ENCODE data around the gene TEX2. TPM values are rescaled to one million over a fixed set of nuclear protein-coding genes. Genes with fewer than 3 reads are reported as not detected.

The TEX2 gene
- total and polyA plus RNA-seq, 2 donors from 2014 or later: 14.0 to 39.1 TPM

DNA sequence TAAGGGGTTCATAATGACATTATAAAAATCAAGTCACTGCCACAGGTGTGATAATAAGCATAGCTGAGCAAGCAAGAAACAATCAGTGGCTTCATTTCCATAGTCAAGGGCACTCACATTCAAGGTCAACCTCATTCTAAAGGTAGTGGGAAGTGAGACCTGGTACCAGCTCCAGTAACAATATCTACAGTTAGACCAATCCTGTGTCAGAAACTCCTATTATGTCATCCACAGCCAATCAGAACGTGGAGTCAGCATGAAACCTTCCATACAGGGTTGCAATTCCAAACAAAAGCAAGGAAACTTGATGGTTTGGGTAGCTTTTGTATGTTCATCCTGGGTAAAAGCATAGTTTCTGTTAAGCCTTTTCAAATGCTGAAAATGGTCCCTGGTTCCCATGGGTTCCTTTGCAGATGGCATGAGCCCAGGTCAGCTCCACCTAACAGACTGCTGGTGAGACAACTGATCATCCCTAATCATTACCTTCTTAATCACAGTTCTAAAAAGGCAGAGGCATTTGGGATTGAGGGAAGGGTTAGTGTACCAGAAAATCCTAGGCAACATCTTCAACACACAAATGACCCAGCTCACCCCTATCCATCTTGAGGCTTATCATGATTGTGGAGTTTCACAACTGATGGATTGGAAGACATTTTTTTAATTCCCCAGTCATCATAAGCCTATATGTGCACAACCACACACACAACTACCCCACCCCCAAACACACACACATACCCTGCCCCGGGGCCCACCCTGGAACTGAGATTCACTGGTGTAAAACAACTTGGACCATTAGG lies 30.4 kb downstream of the TEX2 start:
- H3K9ac ChIP-seq (ENCODE audit: low read length in 3 of 3): no peak overlapping the region
- FAIRE-seq (no peak), DNase-seq (no peak)
- H3K9me3 ChIP-seq (ENCODE audit: control insufficient read depth in 2 of 3, insufficient read depth in 1 of 3, low read length in 3 of 3): no peaks in the 10 kb centered on the region
- no peak overlapping the region for H3K27ac ChIP-seq (ENCODE audit: low read depth in 2 of 2, low read length in 2 of 2)
- H3K4me1 ChIP-seq (ENCODE audit: control insufficient read depth in 2 of 3, insufficient read depth in 2 of 3, low read depth in 1 of 3, low read length in 3 of 3): peaks cover 0 to 14% (median 13%) of the 10 kb centered on the region in 3 donors
- intact Hi-C loops (cut with DNase I): loop anchor here (10.0 kb wide), 1 partner anchor 48 kb away; no protein-coding TSS in a partner anchor
- H3K4me3 ChIP-seq (ENCODE audit: low read length in 3 of 3): no peak overlapping the region
- H3K27me3 ChIP-seq (ENCODE audit: control insufficient read depth, insufficient read depth, low read length): no peaks in the 10 kb centered on the region
- no peaks in the 10 kb centered on the region for H3K36me3 ChIP-seq (ENCODE audit: control insufficient read depth in 2 of 3, insufficient read depth in 3 of 3, low read length in 3 of 3)
- TF ChIP-seq, protein P1, sequence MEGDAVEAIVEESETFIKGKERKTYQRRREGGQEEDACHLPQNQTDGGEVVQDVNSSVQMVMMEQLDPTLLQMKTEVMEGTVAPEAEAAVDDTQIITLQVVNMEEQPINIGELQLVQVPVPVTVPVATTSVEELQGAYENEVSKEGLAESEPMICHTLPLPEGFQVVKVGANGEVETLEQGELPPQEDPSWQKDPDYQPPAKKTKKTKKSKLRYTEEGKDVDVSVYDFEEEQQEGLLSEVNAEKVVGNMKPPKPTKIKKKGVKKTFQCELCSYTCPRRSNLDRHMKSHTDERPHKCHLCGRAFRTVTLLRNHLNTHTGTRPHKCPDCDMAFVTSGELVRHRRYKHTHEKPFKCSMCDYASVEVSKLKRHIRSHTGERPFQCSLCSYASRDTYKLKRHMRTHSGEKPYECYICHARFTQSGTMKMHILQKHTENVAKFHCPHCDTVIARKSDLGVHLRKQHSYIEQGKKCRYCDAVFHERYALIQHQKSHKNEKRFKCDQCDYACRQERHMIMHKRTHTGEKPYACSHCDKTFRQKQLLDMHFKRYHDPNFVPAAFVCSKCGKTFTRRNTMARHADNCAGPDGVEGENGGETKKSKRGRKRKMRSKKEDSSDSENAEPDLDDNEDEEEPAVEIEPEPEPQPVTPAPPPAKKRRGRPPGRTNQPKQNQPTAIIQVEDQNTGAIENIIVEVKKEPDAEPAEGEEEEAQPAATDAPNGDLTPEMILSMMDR (IDR thresholded peaks at IDR 0.05; ENCODE audit: borderline replicate concordance, extremely low read depth, insufficient read depth): no peak

DNA sequence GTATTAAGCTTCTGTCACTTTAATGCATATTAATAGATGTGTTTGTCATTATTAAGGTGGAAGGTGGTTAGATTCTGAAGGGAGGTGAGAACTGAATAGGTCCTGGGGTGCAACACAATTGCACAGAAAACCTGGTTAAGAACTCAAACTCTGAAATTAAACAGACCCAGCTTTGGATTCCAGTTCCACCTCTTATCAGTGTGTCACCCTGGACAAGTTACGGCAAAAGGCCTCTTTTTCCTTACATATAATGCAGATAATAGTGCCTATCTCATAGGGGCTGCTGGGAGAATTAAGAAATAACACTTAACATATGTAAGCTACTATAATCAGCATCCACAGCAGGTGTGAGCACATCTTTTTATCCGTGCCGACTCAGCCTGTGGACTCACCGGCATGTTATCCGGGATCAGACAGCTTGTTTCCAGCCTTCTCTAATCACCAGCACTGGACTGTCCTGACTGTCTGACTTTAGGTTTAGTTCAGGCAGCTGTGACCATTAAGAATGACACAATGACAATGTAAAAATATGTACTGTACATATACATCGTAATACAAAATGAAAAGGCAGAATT lies 31.4 kb downstream of the TEX2 start:
- Histone ChIP-seq H3K27ac (ENCODE audit: low read depth in 2 of 2, low read length in 2 of 2) (no peak overlapping the region), H3K4me1 (ENCODE audit: control insufficient read depth in 2 of 3, insufficient read depth in 2 of 3, low read depth in 1 of 3, low read length in 3 of 3) (peaks cover 0 to 13% (median 12%) of the 10 kb centered on the region in 3 donors), H3K9ac (ENCODE audit: low read length in 3 of 3) (no peak overlapping the region), H3K27me3 (ENCODE audit: control insufficient read depth, insufficient read depth, low read length) (no peaks in the 10 kb centered on the region), H3K4me3 (ENCODE audit: low read length in 3 of 3) (no peak overlapping the region), H3K36me3 (ENCODE audit: control insufficient read depth in 2 of 3, insufficient read depth in 3 of 3, low read length in 3 of 3) (no peaks in the 10 kb centered on the region), H3K9me3 (ENCODE audit: control insufficient read depth in 2 of 3, insufficient read depth in 1 of 3, low read length in 3 of 3) (no peaks in the 10 kb centered on the region)
- DNase-seq (no peak), FAIRE-seq (no peak)
- TF ChIP-seq, protein P1 (IDR thresholded peaks at IDR 0.05; ENCODE audit: borderline replicate concordance, extremely low read depth, insufficient read depth): no peak
- intact Hi-C loops (cut with DNase I): loop anchor here (10.0 kb wide), 1 partner anchor 47 kb away; no protein-coding TSS in a partner anchor

DNA sequence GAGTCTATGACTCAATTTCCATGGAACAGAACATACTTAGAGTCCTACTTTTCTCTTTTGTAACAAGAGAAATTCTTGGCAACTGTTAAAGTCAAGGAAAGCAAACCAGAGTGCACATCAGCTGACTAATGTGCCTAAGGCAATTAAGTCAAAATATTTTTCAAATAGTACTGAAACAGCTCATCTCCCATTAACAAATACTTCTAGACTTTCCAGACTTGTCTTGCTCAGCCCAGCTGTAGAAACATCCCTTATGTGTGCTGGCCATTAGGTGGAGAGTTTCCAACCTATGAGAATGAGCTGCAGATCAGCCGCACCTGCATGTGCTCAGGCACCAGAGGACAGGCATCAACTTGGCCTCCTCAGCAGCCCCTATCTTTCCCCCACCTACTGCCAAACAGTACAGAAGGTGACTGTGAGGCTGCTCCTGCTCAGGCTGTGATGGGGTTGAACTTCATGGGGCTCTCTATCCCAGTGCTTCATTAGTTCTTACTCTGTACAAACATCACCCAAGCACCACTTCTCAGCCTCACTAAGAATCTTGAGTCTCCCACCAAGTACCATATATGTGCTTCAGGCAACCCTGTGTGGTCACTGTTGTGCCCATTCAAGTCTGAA lies 32.2 kb downstream of the TEX2 start:
- FAIRE-seq (no peak), DNase-seq (no peak)
- Histone ChIP-seq H3K9me3 (ENCODE audit: control insufficient read depth in 2 of 3, insufficient read depth in 1 of 3, low read length in 3 of 3) (no peaks in the 10 kb centered on the region), H3K27ac (ENCODE audit: low read depth in 2 of 2, low read length in 2 of 2) (peak overlapping the region in 1 of 2 donors; percentile 9), H3K4me1 (ENCODE audit: control insufficient read depth in 2 of 3, insufficient read depth in 2 of 3, low read depth in 1 of 3, low read length in 3 of 3) (peaks cover 0 to 13% (median 12%) of the 10 kb centered on the region in 3 donors), H3K36me3 (ENCODE audit: control insufficient read depth in 2 of 3, insufficient read depth in 3 of 3, low read length in 3 of 3) (no peaks in the 10 kb centered on the region), H3K4me3 (ENCODE audit: low read length in 3 of 3) (no peak overlapping the region), H3K9ac (ENCODE audit: low read length in 3 of 3) (no peak overlapping the region), H3K27me3 (ENCODE audit: control insufficient read depth, insufficient read depth, low read length) (no peaks in the 10 kb centered on the region)
- intact Hi-C loops (cut with DNase I): loop anchor here (10.0 kb wide), 1 partner anchor 46 kb away; no protein-coding TSS in a partner anchor
- TF ChIP-seq, protein P1 (IDR thresholded peaks at IDR 0.05; ENCODE audit: borderline replicate concordance, extremely low read depth, insufficient read depth): no peak
